K562 (cell line): ENCODE results near the gene KAT14. TPM values are rescaled to one million over a fixed set of nuclear protein-coding genes. Genes with fewer than 3 reads are reported as not detected.

Experiments
- ARID2 ChIP-seq: fragments of 450-650 bp; IDR thresholded peaks from 2 replicates; pipeline ENCODE4 v1.6.1; 2017; ENCODE audit warnings: antibody characterized with exemption, mild to moderate bottlenecking
- ATF1 ChIP-seq, 2 experiments: fragments of 450-650 bp in 1 of 2; IDR thresholded peaks; 2 replicates each; pipeline ENCODE4 v1.6.1; 2016; ENCODE audit warnings: missing compliant biosample characterization in 1 of 2, missing genetic modification characterization in 1 of 2
- CBFA2T2 ChIP-seq: fragments of 450-650 bp; conservative IDR thresholded peaks from 2 replicates; pipeline ENCODE4 v1.6.1; 2017; ENCODE audit warnings: mild to moderate bottlenecking
- CHD1 ChIP-seq: fragments of 200-600 bp; sonication (generic); IDR thresholded peaks from one replicate; pipeline ENCODE4 v1.6.1; 2012; ENCODE audit warnings: mild to moderate bottlenecking, moderate library complexity, low read length, inconsistent platforms
- FOXP1 ChIP-seq: sonication (generic); formaldehyde crosslinking; IDR thresholded peaks from 2 replicates; pipeline ENCODE4 v1.8.0; 2022; ENCODE audit warnings: mild to moderate bottlenecking, missing genetic modification reagents
- JUND ChIP-seq, 2 experiments: IDR thresholded peaks; 2 replicates in 1 of 2; 3 replicates in 1 of 2; pipeline ENCODE4 v1.6.1; 2011; ENCODE audit warnings: borderline replicate concordance in 2 of 2, low read depth in 2 of 2, low read length in 2 of 2, improper control_type of control experiment in 1 of 2, missing biosample characterization in 1 of 2, missing genetic modification characterization in 1 of 2, missing genetic modification reagents in 1 of 2
- MED1 ChIP-seq: sonication (generic); formaldehyde crosslinking; IDR thresholded peaks from 2 replicates; pipeline ENCODE4 v1.8.1; 2023; ENCODE audit warnings: missing genetic modification reagents, borderline replicate concordance
- RBBP5 ChIP-seq: fragments of 200-600 bp; sonication (generic); IDR thresholded peaks from 2 replicates; pipeline ENCODE4 v1.6.1; 2012; ENCODE audit warnings: borderline replicate concordance, mild to moderate bottlenecking, low read length, control low read depth, inconsistent platforms; ENCODE audit not compliant: insufficient read depth, poor library complexity, severe bottlenecking
- RBFOX2 ChIP-seq: fragments of 200-400 bp; formaldehyde crosslinking; IDR thresholded peaks from 2 replicates; pipeline ENCODE4 v1.6.1; 2017; ENCODE audit warnings: low read depth, mild to moderate bottlenecking, low read length, moderate library complexity
- STAT5B ChIP-seq: fragments of 250-450 bp; sonication (Bioruptor Pico); IDR thresholded peaks from 2 replicates; pipeline ENCODE4 v1.8.0; 2021; ENCODE audit warnings: mild to moderate bottlenecking, inconsistent platforms
- ZNF184 ChIP-seq: sonication (generic); formaldehyde crosslinking; IDR thresholded peaks from 2 replicates; pipeline ENCODE4 v1.5.0; 2020; ENCODE audit warnings: missing genetic modification reagents
- polyA plus RNA-seq, 8 experiments: library from polyadenylated mRNA; depleted of rRNA in 4 of 8; stranded (reverse) in 5 of 8; unstranded in 3 of 8; fragments of >200 nt; fragmentation: Nextera tagmentation in 2 of 8; fragmentation: Illumina TruSeq in 1 of 8; extraction: Ambion mirVana in 2 of 8; extraction: Trizol in 1 of 8; gene quantifications; 2 replicates each; pipeline versions ENCODE4 v1.2.1 to v1.2.3, GENCODE V29; 2011 to 2014; ENCODE audit warnings: inconsistent platforms in 1 of 8, missing spikeins in 1 of 8
- total RNA-seq, 7 experiments: library from RNA; depleted of rRNA in 6 of 7; stranded (reverse); fragments of >200 nt in 6 of 7; fragmentation: Illumina TruSeq in 2 of 7; extraction: Trizol in 2 of 7; gene quantifications; 2 replicates each; pipeline versions ENCODE4 v1.2.1 to v1.2.3, GENCODE V29; 2011 to 2021; ENCODE audit warnings: low replicate concordance in 1 of 7
- TF ChIP-seq, protein P1 (sequence below): fragments of 250-450 bp; sonication (Bioruptor Pico); IDR thresholded peaks from 2 replicates; pipeline ENCODE4 v1.8.0; 2021; ENCODE audit warnings: moderate library complexity, mild to moderate bottlenecking, inconsistent platforms
- TF ChIP-seq, protein P2 (sequence below): fragments of 450-650 bp; IDR thresholded peaks from 2 replicates; pipeline ENCODE4 v1.6.1; 2016; ENCODE audit warnings: mild to moderate bottlenecking, moderate library complexity

Gene KAT14
- total and polyA plus RNA-seq, 9 of the 15 experiments (the other 6 are each of a cell fraction or from before 2014, with no cell fraction given) = 1.7 to 7.2 (median 5.6) TPM

DNA sequence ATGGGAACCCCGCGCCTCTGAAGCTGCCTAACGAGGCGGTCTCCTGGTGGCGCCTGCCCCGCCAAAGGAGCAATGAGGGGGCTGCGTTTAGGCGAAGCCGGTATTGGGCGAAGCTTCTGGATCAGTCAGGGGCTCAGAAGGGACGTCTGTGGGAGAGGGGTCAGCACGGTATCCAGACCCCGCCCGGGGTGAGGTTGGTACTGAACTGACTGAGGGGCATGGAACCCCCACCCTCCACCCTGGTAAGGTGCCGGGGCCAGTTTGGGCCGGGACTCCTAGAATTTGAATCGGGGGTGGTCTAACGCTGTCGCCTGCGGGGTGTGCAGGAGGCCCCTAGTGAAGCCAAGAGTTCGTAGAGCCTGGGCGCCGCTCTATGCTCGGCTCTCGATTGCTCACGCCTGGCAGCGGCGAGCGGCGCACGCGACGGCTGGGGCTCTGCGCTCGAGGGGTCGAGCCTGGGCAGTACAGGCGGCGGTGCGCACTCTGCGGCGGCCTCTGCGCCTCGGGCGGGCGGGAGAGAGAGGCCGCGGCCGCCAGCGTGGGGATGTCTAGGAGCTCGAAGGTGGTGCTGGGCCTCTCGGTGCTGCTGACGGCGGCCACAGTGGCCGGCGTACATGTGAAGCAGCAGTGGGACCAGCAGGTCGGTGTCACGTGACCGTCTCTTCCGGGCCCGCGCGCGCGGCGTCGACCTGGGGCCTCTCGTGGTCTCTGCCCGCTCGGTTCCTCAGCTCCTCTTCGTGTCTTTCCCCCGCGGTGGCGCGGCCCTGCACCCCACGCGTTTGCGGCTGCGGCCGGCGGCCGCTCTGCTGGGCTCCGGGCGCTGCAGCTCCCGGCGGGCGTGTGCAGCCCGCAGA, at the start of gene KAT14, which contains the start of gene PET117 (continued):
- TF ChIP-seq, protein P1, sequence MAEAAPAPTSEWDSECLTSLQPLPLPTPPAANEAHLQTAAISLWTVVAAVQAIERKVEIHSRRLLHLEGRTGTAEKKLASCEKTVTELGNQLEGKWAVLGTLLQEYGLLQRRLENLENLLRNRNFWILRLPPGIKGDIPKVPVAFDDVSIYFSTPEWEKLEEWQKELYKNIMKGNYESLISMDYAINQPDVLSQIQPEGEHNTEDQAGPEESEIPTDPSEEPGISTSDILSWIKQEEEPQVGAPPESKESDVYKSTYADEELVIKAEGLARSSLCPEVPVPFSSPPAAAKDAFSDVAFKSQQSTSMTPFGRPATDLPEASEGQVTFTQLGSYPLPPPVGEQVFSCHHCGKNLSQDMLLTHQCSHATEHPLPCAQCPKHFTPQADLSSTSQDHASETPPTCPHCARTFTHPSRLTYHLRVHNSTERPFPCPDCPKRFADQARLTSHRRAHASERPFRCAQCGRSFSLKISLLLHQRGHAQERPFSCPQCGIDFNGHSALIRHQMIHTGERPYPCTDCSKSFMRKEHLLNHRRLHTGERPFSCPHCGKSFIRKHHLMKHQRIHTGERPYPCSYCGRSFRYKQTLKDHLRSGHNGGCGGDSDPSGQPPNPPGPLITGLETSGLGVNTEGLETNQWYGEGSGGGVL = no peak
- TF ChIP-seq ARID2 (no peak), JUND (IDR thresholded peaks at IDR 0.05; ENCODE audit: borderline replicate concordance, low read depth, low read length) (0 out of 2 replicates have a peak, but pooled peaks have one; percentile 3), JUND (tag; IDR thresholded peaks at IDR 0.05; ENCODE audit: borderline replicate concordance, low read depth, low read length) (no peak), ZNF184 (no peak), ATF1 (CRISPR knock-in tag; IDR thresholded peaks at IDR 0.05) (no peak; the same call in 1 of the 2 replicates), ATF1 (tag; IDR thresholded peaks at IDR 0.05) (peak; percentile 70), CBFA2T2 (peak; percentile 85), STAT5B (no peak), RBBP5 (peak; percentile 92), CHD1 (peak; percentile 67), MED1 (CRISPR knock-in tag) (no peak), RBFOX2 (peak; percentile 89), FOXP1 (CRISPR knock-in tag) (peak; percentile 74)
- TF ChIP-seq, protein P2, sequence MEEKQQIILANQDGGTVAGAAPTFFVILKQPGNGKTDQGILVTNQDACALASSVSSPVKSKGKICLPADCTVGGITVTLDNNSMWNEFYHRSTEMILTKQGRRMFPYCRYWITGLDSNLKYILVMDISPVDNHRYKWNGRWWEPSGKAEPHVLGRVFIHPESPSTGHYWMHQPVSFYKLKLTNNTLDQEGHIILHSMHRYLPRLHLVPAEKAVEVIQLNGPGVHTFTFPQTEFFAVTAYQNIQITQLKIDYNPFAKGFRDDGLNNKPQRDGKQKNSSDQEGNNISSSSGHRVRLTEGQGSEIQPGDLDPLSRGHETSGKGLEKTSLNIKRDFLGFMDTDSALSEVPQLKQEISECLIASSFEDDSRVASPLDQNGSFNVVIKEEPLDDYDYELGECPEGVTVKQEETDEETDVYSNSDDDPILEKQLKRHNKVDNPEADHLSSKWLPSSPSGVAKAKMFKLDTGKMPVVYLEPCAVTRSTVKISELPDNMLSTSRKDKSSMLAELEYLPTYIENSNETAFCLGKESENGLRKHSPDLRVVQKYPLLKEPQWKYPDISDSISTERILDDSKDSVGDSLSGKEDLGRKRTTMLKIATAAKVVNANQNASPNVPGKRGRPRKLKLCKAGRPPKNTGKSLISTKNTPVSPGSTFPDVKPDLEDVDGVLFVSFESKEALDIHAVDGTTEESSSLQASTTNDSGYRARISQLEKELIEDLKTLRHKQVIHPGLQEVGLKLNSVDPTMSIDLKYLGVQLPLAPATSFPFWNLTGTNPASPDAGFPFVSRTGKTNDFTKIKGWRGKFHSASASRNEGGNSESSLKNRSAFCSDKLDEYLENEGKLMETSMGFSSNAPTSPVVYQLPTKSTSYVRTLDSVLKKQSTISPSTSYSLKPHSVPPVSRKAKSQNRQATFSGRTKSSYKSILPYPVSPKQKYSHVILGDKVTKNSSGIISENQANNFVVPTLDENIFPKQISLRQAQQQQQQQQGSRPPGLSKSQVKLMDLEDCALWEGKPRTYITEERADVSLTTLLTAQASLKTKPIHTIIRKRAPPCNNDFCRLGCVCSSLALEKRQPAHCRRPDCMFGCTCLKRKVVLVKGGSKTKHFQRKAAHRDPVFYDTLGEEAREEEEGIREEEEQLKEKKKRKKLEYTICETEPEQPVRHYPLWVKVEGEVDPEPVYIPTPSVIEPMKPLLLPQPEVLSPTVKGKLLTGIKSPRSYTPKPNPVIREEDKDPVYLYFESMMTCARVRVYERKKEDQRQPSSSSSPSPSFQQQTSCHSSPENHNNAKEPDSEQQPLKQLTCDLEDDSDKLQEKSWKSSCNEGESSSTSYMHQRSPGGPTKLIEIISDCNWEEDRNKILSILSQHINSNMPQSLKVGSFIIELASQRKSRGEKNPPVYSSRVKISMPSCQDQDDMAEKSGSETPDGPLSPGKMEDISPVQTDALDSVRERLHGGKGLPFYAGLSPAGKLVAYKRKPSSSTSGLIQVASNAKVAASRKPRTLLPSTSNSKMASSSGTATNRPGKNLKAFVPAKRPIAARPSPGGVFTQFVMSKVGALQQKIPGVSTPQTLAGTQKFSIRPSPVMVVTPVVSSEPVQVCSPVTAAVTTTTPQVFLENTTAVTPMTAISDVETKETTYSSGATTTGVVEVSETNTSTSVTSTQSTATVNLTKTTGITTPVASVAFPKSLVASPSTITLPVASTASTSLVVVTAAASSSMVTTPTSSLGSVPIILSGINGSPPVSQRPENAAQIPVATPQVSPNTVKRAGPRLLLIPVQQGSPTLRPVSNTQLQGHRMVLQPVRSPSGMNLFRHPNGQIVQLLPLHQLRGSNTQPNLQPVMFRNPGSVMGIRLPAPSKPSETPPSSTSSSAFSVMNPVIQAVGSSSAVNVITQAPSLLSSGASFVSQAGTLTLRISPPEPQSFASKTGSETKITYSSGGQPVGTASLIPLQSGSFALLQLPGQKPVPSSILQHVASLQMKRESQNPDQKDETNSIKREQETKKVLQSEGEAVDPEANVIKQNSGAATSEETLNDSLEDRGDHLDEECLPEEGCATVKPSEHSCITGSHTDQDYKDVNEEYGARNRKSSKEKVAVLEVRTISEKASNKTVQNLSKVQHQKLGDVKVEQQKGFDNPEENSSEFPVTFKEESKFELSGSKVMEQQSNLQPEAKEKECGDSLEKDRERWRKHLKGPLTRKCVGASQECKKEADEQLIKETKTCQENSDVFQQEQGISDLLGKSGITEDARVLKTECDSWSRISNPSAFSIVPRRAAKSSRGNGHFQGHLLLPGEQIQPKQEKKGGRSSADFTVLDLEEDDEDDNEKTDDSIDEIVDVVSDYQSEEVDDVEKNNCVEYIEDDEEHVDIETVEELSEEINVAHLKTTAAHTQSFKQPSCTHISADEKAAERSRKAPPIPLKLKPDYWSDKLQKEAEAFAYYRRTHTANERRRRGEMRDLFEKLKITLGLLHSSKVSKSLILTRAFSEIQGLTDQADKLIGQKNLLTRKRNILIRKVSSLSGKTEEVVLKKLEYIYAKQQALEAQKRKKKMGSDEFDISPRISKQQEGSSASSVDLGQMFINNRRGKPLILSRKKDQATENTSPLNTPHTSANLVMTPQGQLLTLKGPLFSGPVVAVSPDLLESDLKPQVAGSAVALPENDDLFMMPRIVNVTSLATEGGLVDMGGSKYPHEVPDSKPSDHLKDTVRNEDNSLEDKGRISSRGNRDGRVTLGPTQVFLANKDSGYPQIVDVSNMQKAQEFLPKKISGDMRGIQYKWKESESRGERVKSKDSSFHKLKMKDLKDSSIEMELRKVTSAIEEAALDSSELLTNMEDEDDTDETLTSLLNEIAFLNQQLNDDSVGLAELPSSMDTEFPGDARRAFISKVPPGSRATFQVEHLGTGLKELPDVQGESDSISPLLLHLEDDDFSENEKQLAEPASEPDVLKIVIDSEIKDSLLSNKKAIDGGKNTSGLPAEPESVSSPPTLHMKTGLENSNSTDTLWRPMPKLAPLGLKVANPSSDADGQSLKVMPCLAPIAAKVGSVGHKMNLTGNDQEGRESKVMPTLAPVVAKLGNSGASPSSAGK = peak; percentile 88
